ENCODE results near the gene CPD.
"Not testable (repeated sequence)": the region's sequence is repeated elsewhere in the genome, so short reads cannot be mapped to it uniquely, and the experiment has no call there.

CPD gene

GRCh38 chr17:30378825-30379302 lies at the start of gene CPD:
Gene CPD (plus strand): TSS chr17:30378927. CDS start chr17:30378981, 54 bp downstream.
- in situ Hi-C loops (cut with MboI; ENCODE audit: low sequenced_read_pairs), result no loop called here

GRCh38 chr17:30332057-30332542 lies 46.6 kb upstream of the CPD start:
- in situ Hi-C loops (cut with MboI; ENCODE audit: low sequenced_read_pairs), result loop anchor here (10.0 to 25.0 kb wide), 2 partner anchors 227 to 380 kb away; no protein-coding TSS in a partner anchor

- in situ Hi-C loops (cut with MboI; ENCODE audit: low sequenced_read_pairs), result loop anchor here (10.0 to 25.0 kb wide), 2 partner anchors 229 to 379 kb away; no protein-coding TSS in a partner anchor
These were observed 45.0 kb upstream of the CPD start, which contains the start of gene TMIGD1 for GRCh38 chr17:30333503-30334360. Gene TMIGD1 (minus strand): TSS chr17:30334057. CDS start chr17:30332133, 1,924 bp downstream.

- in situ Hi-C loops (cut with MboI; ENCODE audit: low sequenced_read_pairs), result loop anchor here (10.0 to 25.0 kb wide), 2 partner anchors 230 to 378 kb away; no protein-coding TSS in a partner anchor
These were observed 44.3 kb upstream of the CPD start for GRCh38 chr17:30334421-30334820.

GRCh38 chr17:30336369-30337171 lies 42.2 kb upstream of the CPD start:
- in situ Hi-C loops (cut with MboI; ENCODE audit: low sequenced_read_pairs), result loop anchor here (10.0 to 25.0 kb wide), 2 partner anchors 232 to 376 kb away; no protein-coding TSS in a partner anchor

- in situ Hi-C loops (cut with MboI; ENCODE audit: low sequenced_read_pairs), result loop anchor here (10.0 to 25.0 kb wide), 2 partner anchors 233 to 375 kb away; no protein-coding TSS in a partner anchor
These were observed 41.2 kb upstream of the CPD start for GRCh38 chr17:30337393-30337999.

- in situ Hi-C loops (cut with MboI; ENCODE audit: low sequenced_read_pairs), result loop anchor here (10.0 to 25.0 kb wide), 2 partner anchors 234 to 373 kb away; no protein-coding TSS in a partner anchor
These were observed 39.6 kb upstream of the CPD start for GRCh38 chr17:30339086-30339485.

- in situ Hi-C loops (cut with MboI; ENCODE audit: low sequenced_read_pairs), result loop anchor here (25.0 kb wide), 1 partner anchor 371 kb away; no protein-coding TSS in a partner anchor
These were observed 37.8 kb upstream of the CPD start for GRCh38 chr17:30340801-30341356.

GRCh38 chr17:30341703-30342249 lies 37.0 kb upstream of the CPD start:
- in situ Hi-C loops (cut with MboI; ENCODE audit: low sequenced_read_pairs), result loop anchor here (25.0 kb wide), 1 partner anchor 371 kb away; no protein-coding TSS in a partner anchor

- in situ Hi-C loops (cut with MboI; ENCODE audit: low sequenced_read_pairs), result loop anchor here (25.0 kb wide), 1 partner anchor 369 kb away; no protein-coding TSS in a partner anchor
These were observed 35.5 kb upstream of the CPD start for GRCh38 chr17:30343244-30343643.

GRCh38 chr17:30343796-30344195 lies 34.9 kb upstream of the CPD start:
- in situ Hi-C loops (cut with MboI; ENCODE audit: low sequenced_read_pairs), result loop anchor here (25.0 kb wide), 1 partner anchor 369 kb away; no protein-coding TSS in a partner anchor

- in situ Hi-C loops (cut with MboI; ENCODE audit: low sequenced_read_pairs), result loop anchor here (25.0 kb wide), 1 partner anchor 368 kb away; no protein-coding TSS in a partner anchor
These were observed 34.2 kb upstream of the CPD start for GRCh38 chr17:30344283-30345088.

GRCh38 chr17:30345089-30345433 lies 33.7 kb upstream of the CPD start:
- in situ Hi-C loops (cut with MboI; ENCODE audit: low sequenced_read_pairs), result loop anchor here (25.0 kb wide), 1 partner anchor 367 kb away; no protein-coding TSS in a partner anchor

GRCh38 chr17:30345527-30346075 lies 33.1 kb upstream of the CPD start:
- in situ Hi-C loops (cut with MboI; ENCODE audit: low sequenced_read_pairs), result loop anchor here (25.0 kb wide), 1 partner anchor 367 kb away; no protein-coding TSS in a partner anchor

- in situ Hi-C loops (cut with MboI; ENCODE audit: low sequenced_read_pairs), result loop anchor here (25.0 kb wide), 1 partner anchor 366 kb away; no protein-coding TSS in a partner anchor
These were observed 32.4 kb upstream of the CPD start for GRCh38 chr17:30346221-30346795.

GRCh38 chr17:30347488-30347887 lies 31.2 kb upstream of the CPD start:
- in situ Hi-C loops (cut with MboI; ENCODE audit: low sequenced_read_pairs), result loop anchor here (25.0 kb wide), 1 partner anchor 365 kb away; no protein-coding TSS in a partner anchor

GRCh38 chr17:30349252-30349651 lies 29.5 kb upstream of the CPD start:
- in situ Hi-C loops (cut with MboI; ENCODE audit: low sequenced_read_pairs), result loop anchor here (25.0 kb wide), 1 partner anchor 363 kb away; no protein-coding TSS in a partner anchor

GRCh38 chr17:30351263-30351662 lies 27.5 kb upstream of the CPD start:
- in situ Hi-C loops (cut with MboI; ENCODE audit: low sequenced_read_pairs), result not testable (repeated sequence)
